Activated gamma-delta T cell treated with Interleukin-2 at 50 U/mL for 16 hours (primary cell): Measurements from ENCODE around the gene ACP5.
"Not testable (repeated sequence)": the region's sequence is repeated elsewhere in the genome, so short reads cannot be mapped to it uniquely, and the experiment has no call there.

Source experiments
- DNase-seq: peaks from one replicate; pipeline ENCODE4 v3.0.0-alpha.2; 2020

ACP5 gene

DNA sequence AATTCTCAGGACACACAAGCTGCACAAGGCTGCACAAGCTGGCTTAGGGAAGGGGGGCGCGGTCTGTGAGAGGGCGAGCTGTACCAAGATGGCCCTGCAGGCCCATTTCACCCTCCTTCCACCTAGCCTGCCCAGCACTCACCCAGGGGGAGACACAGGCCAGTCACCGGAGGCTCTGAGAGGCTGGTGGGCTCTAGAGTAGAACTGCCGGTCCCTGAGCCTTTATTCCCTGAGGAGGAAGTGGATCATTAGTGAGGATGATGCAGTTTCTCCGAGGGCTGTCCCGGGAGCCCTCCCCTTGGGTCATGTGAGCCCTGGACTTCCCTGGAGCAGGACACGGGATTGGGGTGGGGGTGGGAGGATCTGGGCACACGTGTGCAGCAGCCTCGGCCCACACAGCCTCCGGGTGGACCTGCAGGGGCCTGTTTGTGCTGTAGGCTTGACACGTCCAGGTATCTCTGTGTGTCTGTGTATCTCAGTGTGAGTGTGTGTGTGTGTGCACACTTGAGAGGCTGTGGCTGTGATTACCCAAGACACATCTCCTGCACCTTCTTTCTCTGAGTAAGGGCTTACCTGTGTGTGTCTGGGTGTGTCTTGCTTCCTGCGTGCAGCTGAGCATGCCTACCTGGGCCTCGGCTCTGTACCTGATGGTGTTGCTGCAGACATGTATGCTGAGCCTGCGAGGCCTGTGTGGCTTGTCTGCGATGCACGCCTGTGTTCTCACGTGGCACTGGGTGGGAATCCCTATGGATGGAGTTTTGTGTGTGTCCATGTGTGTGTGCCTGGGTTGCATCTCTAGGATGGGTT lies at the start of gene ACP5:
TSS of gene ACP5 (minus strand) at position 195 of the 807 bp plus-strand sequence. CDS start 328 bp downstream, outside the sequence.
- DNase-seq, result no peak

DNA sequence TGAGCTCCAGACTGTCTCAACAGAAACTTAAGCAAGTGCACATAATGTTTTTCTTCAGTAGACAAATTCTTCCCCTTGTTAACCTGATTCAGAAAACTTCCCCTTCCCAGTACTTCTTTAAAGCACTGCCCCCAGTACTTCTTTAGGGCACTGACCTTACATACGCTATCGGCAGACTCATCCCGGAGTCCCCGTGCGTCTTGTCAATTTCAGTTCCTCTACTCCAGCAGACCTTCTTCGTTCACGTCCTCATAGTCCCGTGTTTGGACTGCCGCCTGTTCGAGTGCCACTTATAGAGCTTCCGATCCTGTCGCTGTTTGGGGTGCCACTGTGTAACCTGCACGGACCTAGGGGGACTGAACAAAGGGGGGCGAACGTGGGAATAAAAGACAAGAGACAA lies 48.8 kb upstream of the ACP5 start:
- no peak for DNase-seq

DNA sequence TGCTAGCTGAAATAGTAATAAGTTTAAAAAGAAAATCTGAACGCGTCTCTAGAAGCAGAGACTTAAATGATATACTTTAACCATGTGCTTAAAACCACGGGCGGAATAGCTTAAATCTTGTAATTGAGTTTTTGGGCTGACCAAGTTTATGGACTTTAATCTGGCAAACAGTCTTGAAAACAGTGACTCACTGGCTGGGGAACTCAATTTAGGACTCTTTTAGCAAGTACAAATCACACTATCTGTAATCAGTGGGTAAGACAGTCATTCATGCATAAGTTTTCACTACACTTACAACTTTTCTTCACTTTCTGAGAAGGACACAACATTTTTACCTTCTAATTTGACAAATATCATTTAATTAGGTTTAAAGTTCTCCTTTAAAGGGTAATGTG lies 46.6 kb upstream of the ACP5 start:
- no peak for DNase-seq

DNA sequence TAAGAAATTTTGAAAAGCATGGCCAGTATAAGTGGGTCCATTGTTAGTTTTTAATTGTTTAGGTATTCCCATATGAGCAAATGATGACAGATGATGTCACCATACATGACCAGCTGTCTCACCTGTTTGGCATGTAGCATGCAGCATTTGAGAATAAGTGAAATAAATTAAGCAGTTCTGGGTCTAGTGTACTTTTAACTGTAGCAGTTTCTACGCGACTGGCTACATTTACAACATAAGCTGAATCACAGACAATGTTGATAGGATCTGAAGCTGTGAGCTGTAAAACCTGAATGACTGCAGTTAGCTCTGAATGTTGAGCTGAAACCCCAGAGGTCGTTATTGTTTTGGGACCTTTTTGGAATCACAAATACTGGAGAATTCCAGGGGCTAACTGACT lies 45.0 kb upstream of the ACP5 start:
- not testable (repeated sequence) for DNase-seq

DNA sequence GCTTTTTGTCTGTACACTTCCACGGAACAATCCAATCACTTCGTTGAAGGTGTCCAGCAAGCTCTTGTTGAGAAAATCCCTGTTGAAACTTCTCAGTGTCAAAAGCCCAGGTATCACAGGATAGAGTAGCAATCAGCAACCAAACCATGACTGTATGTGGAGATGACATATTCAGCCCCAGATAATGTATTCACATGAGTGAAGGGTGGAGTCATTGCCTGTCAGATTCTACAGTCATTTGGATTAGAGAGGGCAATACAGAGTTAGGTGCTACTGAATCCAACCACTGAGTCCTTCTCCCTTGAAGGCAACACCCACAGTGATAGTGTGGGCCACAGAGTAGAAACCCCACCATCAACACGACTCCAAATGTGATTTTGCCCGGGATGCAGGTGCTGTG lies 43.1 kb upstream of the ACP5 start:
- no peak for DNase-seq

DNA sequence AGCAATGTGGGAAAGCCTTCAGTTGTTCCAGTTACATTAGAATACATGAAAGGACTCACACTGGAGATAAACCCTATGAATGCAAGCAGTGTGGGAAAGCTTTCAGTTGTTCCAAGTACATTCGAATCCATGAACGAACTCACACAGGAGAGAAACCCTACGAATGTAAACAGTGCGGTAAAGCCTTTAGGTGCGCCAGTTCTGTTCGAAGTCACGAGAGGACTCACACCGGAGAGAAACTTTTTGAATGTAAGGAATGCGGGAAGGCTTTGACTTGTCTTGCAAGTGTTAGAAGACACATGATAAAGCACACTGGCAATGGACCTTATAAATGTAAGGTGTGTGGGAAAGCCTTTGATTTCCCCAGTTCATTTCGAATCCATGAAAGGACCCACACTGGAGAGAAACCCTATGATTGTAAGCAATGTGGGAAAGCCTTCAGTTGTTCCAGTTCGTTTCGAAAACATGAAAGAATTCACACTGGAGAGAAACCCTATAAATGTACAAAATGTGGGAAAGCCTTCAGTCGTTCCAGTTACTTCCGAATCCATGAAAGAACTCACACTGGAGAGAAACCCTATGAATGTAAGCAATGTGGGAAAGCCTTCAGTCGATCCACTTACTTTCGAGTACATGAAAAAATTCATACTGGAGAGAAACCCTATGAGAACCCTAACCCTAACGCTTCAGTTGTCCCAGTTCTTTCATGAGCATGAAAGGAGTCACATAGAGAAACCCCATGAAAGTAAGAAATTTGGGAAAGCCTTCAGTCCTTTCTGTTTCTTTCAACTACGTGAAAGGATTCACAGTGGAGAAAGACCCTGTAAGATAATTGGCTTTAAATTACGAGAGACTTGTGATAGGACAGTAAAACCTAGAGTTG lies 40.0 kb upstream of the ACP5 start:
- DNase-seq, result no peak

DNA sequence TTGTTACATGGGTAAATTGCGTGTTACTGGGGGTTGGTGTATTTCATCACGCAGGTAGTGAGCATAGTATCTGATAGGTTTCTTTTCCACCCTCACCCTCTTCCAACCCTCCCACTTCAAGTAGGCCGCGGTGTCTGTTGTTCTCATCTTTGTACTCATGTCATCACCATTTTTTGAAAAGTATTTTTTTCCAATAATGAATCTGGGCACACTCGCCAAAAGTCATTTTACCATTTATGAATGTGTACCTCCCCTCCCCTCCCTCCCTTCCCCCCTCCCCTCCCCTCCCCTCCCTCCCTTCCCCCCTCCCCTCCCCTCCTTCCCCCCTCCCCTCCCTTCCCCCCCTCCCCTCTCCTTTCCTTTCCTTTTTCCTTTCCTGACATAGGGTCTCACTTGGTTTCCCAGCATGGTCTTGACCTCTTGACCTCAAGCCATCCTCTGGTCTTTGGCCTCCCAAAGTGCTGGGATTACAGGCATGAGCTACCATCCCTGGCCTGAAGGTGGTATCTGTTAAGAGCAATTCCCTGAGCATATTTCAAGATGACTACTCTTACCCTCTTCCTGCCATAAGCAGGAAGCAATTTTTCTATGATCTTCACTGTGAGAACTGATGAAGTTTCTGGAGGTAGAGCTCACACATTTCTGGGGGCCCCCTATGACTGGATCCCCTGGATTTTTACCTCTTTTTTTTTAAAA lies 35.5 kb upstream of the ACP5 start:
- DNase-seq, result no peak

DNA sequence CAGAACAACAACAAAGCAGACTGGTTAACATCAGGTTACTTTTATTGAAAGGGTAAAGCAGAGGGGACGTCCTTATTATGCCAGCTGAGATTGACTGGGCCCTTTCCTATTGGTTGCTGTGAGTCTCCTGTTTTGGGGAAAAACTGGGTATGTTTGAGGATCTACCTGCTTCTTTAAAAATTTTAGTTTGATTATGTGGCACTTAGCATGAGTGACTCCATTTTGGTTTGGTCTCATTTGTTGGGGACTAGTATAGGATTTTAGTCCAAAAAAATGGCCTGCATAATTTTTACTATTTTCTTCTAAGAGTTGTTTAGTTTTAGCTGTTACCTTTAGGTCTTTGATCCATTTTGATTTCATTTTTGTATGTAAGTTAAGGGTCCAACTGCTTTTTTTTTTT lies 34.3 kb upstream of the ACP5 start:
- no peak for DNase-seq

DNA sequence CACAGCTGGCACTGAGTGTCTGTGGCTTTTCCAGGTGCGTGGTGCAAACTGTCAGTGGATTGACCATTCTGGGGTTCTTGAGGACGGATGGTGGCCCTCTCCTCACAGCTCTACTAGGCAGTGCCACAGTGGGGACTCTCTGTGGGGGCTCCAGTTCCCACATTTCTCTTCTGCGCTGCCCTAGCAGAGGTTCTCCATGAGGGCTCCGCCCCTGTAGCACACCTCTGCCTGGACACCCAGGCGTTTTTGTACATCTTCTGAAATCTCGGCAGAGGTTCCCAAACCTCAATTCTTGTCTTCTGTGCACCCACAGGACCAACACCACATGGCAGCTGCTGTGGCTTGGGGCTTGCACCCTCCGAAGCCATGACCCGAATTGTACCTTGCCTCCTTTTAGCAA lies 29.0 kb upstream of the ACP5 start:
- DNase-seq, result no peak

DNA sequence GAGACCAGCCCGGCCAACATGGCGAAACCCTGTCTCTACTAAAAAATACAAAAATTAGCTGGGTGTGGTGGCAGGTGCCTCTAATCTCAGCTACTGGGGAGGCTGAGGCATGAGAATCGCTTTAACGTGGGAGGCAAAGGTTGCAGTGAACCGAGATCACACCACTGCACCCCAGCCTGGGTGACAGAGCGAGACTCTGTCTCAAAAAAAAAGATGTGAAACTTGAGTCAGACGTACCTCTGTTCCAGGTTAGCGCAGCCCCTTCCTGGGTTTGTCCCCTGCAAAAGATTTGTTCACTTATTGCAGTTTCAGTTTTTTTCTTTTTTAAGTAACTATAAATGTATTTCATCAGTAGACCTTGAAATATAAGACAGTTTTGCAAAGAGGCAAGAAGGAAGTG lies 22.3 kb upstream of the ACP5 start:
- DNase-seq, result not testable (repeated sequence)

DNA sequence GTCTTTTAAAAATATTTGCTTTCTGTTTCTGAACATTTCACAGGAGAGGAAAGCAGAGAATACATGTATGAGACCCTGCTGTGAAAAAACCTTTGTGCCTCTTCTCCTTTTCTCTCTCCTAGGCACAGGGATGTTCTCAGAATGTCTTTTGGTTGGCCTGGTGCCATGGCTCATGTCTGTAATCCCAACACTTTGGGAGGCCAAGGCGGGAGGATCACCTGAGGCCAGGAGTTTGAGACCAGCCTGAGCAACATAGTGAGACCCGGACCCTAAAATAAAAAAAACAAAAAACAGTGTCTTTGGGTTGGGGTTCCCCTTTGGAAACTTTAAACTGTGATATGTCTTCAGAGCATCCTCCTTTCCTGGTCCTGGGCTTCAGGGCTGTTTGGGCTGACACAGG lies 21.3 kb upstream of the ACP5 start:
- no peak for DNase-seq

DNA sequence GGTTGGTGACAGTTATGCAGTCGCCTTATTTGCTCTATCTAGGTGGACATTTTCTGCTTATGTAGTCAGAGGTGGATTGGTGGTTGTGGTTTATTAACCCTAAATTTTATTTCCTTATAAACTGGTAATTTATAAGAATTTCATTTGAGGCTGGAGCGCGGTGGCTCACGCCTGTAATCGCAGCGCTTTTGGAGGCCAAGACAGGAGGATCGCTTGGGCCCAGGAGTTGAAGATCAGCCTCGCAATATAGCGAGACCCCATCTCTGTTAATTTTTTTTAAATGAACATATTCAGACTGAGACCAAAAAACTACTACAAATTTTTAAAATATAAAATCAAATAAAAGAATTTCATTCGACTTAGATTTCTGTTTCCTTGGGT lies 20.6 kb upstream of the ACP5 start:
- no peak for DNase-seq

DNA sequence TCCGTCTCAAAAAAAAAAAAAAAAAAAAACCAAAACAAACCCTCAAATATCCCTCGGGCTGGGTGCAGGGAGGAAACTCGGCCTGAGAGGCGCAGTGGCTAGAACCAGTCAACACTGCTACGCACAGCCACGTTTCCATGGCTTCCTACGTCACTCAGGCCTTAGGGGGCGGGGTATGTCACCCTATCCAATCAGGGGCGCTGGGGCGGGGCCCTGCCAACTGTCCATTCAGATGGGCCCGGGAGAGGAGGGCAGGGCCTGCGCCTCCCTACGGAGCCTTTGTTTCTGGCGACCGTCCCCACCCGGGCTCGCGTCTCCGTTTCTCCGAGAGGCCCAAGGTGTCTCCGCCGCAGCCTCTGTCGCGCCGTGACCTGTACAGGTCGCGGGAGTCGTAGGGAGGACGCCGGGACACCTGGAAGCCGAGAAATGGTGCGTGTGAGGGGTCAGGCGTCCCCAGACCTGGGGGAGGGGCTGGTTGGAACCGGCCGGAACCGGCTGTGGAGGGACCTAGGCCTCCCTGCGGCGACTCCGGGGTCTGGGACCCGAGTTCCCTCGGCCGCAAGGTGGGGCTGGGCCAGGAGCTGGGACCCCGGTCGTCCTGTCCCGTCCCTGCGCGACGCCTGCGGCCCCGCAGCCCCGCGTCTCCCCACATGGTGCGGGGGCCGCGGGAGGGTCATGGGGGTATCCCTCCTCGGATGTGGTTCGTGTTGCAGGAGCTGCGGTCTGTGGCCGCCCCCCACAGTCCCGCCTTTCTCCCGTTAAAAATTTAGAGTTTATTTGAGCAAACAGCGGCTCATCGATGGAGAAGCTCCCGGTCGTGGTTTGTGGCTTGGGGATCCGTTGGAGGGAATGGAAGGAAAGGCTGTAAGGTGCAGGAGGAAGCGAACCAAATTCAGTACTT lies 20.0 kb upstream of the ACP5 start, which contains the start of gene ZNF627:
TSS of gene ZNF627 (plus strand) at position 282 of the 901 bp plus-strand sequence. CDS start at position 427, 145 bp downstream.
- peak; percentile 97 for DNase-seq

DNA sequence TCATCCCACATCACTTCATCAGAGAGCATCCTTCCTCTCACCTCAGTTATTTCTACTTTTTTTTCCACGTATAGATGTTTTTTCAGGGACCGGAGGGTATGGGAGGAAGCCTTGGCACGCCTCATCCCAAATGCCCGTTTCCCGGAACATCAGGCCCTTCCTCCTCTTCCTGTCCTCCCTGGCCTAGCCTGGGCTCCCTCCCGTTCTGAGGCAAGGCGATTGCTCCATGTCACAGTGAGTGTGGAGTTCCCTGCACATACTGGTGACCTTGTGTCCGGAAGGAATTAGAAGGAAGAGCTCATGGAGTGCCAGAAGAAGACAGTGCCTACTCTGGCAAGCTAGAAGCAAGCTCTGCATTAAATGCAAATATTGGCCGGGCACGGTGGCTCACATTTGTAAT lies 18.7 kb upstream of the ACP5 start:
- DNase-seq, result no peak

DNA sequence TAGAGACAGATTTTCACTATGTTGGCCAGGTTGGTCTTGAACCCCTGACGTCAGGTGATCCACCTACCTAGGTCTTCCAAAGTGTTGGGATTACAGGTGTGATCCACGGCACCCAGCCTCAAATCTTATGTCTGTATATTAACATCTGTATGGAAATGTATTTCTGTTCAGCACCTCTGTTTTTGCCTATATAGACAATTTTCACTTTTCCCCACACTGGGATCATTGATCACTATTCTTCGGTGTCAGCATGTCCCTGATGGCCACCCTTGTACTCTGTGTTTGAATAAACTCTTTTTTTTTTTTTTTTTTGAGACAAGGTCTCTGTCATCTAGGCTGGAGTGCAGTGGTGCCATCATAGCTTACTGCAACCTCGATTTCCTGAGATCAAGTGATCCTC lies 16.6 kb upstream of the ACP5 start:
- no peak for DNase-seq

DNA sequence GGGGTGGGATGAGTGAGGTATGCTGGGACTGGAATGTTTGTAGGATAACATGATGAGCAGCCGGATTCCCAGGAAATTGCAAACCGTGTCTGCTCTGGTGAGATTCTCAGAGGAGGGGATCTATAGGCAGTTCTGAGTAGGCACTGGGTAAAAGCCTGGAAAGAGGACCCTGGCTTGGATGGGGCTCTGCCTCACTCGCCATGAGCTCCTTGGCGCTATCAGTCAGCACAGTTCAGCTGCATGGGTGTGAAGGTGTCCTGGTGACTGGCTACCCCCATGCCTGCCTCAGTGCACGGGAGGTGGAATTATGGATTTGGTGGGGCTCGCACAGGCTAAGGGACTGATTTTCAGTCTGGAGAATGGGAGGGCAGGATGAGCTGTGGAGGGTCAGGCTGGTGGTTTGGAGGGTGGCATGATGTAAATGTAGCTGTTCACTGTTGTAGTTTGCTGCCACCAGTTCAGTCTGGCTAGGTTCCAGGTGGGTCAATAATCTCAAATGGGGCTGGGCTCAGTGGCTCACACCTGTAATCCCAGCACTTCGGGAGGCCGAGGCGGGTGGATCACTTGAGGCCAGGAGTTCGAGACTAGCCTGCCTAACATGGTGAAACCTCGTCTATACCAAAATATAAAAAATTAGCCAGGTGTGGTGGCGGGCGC lies 10.7 kb upstream of the ACP5 start:
- no peak for DNase-seq

DNA sequence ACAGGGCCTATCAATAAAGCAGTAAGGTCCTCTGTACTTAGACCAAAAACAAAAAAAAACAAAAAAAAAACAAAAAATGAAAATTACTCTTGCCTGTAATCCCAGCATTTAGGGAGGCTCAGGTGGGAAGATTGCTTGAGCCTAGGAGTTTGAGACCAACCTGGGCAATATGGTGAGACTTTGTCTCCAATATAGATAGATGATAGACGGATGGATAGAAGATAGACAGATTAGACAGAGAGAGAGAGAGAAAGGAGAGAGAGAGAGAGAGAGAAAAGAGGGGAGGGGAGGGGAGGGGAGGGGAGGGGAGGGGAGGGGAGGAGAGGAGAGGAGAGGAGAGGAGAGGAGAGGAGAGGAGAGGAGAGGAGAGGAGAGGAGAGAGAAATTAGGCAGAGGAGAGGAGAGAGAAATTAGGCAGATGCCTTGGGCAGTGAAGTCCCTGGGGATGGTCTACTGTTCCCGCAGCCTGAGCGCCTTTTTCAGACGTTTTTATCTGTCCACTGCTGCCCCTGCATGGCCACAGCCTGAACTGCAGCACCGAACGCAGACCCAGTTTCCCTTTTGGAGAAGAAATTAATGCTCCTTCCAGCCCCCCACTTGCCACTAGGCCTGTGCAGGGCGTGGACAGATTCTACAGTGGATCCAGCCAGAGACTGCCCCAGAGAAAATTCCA lies 10.0 kb upstream of the ACP5 start:
- DNase-seq, result peak; percentile 69

DNA sequence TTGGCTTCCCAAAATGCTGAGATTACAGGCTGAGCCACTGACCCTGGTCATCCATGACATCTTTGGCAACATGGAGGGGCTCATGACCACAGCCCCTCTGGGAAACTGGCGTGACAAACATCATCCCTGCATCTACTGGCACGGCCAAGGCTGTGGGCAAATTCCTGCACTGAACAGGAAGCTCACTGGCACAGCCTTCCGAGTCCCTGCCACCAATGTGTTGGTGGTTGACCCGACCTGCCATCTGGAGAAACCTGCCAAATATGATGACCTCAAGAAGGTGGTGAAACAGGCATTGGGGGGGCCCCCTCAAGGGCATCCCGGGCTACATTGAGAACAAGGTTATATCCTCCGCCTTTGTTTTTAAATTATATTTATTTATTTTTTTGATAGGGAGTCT lies 8.9 kb upstream of the ACP5 start:
- no peak for DNase-seq

DNA sequence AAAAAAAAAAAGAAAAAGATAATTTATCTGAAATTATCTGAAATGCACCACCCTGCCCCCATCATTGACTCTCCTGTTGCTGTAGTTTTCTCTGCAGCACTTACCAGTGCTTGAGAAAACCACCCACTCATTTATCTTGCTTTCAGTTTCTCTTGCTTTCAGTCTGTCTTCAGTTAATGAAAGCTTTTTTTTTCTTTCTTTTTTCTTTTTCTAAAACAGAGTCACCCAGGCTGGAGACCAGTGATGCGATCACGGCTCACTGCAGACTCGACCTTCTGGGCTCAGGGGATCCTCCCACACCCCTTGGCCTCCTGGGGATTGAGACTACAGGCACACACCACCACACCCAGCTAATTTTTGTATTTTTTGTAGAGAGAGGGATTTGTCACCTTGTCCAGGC lies 4.3 kb upstream of the ACP5 start:
- no peak for DNase-seq

DNA sequence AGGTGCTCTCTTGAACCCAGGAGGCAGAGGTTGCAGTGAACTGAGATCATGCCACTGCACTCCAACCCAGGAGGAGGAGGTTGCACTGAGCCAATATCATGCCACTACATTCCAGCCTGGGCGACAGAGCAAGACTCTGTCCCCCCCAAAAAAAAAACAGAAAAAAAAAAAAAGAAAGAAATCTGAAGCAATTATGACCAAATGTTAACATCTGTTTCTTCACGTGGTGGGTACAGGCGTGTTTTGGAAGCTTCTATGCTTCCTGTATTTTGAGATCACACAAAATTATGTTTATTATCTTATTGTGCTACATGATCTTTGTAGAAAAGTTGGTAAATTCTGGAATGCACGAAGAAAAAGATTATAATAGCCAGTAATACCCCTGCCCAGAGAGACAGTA lies 2.7 kb upstream of the ACP5 start:
- DNase-seq, result no peak
